Neural progenitor cell (in vitro differentiated cells): Measurements from ENCODE around the gene HOXD1. TPM values are rescaled to one million over a fixed set of nuclear protein-coding genes. Genes with fewer than 3 reads are reported as not detected.

Source experiments
- DNase-seq: peaks from one replicate; pipeline ENCODE4 v3.0.0-alpha.2; 2016; ENCODE audit warnings: low spot score
- H2AFZ ChIP-seq: fragments of 200-600 bp; sonication (generic); replicated peaks from 2 replicates; pipeline ENCODE4 v1.6.1; 2016; ENCODE audit warnings: antibody characterized with exemption
- H3F3A ChIP-seq: fragments of 200-600 bp; sonication (generic); 2 replicates; pipeline ENCODE4 v1.6.1; 2016; ENCODE audit warnings: antibody characterized with exemption, low read depth
- H3K27ac ChIP-seq: fragments of 200-600 bp; sonication (generic); 2 replicates; pipeline ENCODE4 v1.5.1; 2016; ENCODE audit warnings: mild to moderate bottlenecking
- H3K27me3 ChIP-seq: fragments of 200-600 bp; sonication (generic); 2 replicates; pipeline ENCODE4 v1.6.1; 2016; ENCODE audit warnings: mild to moderate bottlenecking, moderate library complexity
- H3K36me3 ChIP-seq: fragments of 200-600 bp; sonication (generic); 2 replicates; pipeline ENCODE4 v1.5.1; 2016
- H3K4me1 ChIP-seq: fragments of 200-600 bp; sonication (generic); 2 replicates; pipeline ENCODE4 v1.6.1; 2016; ENCODE audit warnings: mixed run types
- H3K4me2 ChIP-seq: fragments of 200-600 bp; sonication (generic); 2 replicates; pipeline ENCODE4 v1.6.1; 2016
- H3K4me3 ChIP-seq: fragments of 200-600 bp; sonication (generic); 2 replicates; pipeline ENCODE4 v1.5.1; 2016
- H3K79me2 ChIP-seq: fragments of 200-600 bp; sonication (generic); 2 replicates; pipeline ENCODE4 v1.6.1; 2016; ENCODE audit warnings: low read depth
- H3K9ac ChIP-seq: fragments of 200-600 bp; sonication (generic); 2 replicates; pipeline ENCODE4 v1.6.1; 2016
- H3K9me3 ChIP-seq: fragments of 200-600 bp; sonication (generic); 2 replicates; pipeline ENCODE4 v1.5.1; 2016; ENCODE audit warnings: low read depth
- H4K20me1 ChIP-seq: fragments of 200-600 bp; sonication (generic); 2 replicates; pipeline ENCODE4 v1.6.1; 2016; ENCODE audit warnings: low read depth
- H3K27ac Mint-ChIP-seq: 3 replicates; pipeline ENCODE4 v1.8.0; 2021; ENCODE audit warnings: mixed read lengths
- H3K27me3 Mint-ChIP-seq: 2 replicates; pipeline ENCODE4 v1.8.0; 2022; ENCODE audit warnings: low read depth, mild to moderate bottlenecking, inconsistent platforms, moderate library complexity, mixed read lengths; ENCODE audit not compliant: insufficient read depth
- H3K36me3 Mint-ChIP-seq: 3 replicates; pipeline ENCODE4 v1.8.0; 2021; ENCODE audit warnings: mixed read lengths
- H3K4me1 Mint-ChIP-seq: 3 replicates; pipeline ENCODE4 v1.8.0; 2021; ENCODE audit warnings: mixed read lengths
- H3K4me3 Mint-ChIP-seq: 3 replicates; pipeline ENCODE4 v1.8.0; 2021; ENCODE audit warnings: mild to moderate bottlenecking, moderate library complexity, mixed read lengths
- H3K9me3 Mint-ChIP-seq: 3 replicates; pipeline ENCODE4 v1.8.0; 2020; ENCODE audit warnings: mixed read lengths
- EZH2 ChIP-seq: fragments of 200-600 bp; sonication (generic); IDR thresholded peaks from 2 replicates; pipeline ENCODE4 v1.6.1; 2017; ENCODE audit warnings: antibody characterized with exemption, mild to moderate bottlenecking, moderate library complexity
- EZH2phosphoT487 ChIP-seq: fragments of 200-600 bp; sonication (generic); IDR thresholded peaks from 2 replicates; pipeline ENCODE4 v1.6.1; 2017; ENCODE audit warnings: antibody characterized with exemption
- total RNA-seq: library from RNA; depleted of rRNA; stranded (reverse); fragments of >200 nt; gene quantifications from 2 replicates; pipeline ENCODE4 v1.2.3, GENCODE V29; 2015; ENCODE audit warnings: low replicate concordance
- TF ChIP-seq, protein P1 (sequence below): fragments of 200-600 bp; sonication (generic); IDR thresholded peaks from 2 replicates; pipeline ENCODE4 v1.5.1; 2017; ENCODE audit warnings: antibody characterized with exemption, mild to moderate bottlenecking

Gene HOXD1
- total RNA-seq, 1 donor from 2014 or later: not detected

GRCh38 chr2:176171351-176172006, 17.0 kb upstream of the HOXD1 start:
- Histone ChIP-seq H3K9me3 (no peaks in the 10 kb centered on the region), H3K79me2 (no peaks in the 10 kb centered on the region), H4K20me1 (peaks cover 87% of the 10 kb centered on the region), H3K9ac (no peak overlapping the region), H3K36me3 (no peaks in the 10 kb centered on the region), H3K27ac (no peak overlapping the region), H2AFZ (no peak overlapping the region), H3K4me2 (peak overlapping the region; percentile 1), H3K4me1 (peaks cover 12% of the 10 kb centered on the region), H3F3A (peaks cover 15% of the 10 kb centered on the region), H3K4me3 (no peak overlapping the region), H3K27me3 (peaks cover 100% of the 10 kb centered on the region)
- Mint-ChIP-seq H3K27ac (no peak overlapping the region), H3K27me3 (peaks cover 86% of the 10 kb centered on the region), H3K4me3 (no peak overlapping the region), H3K4me1 (peaks cover 25% of the 10 kb centered on the region), H3K9me3 (peaks cover 14% of the 10 kb centered on the region), H3K36me3 (no peaks in the 10 kb centered on the region)
- TF ChIP-seq, protein P1, sequence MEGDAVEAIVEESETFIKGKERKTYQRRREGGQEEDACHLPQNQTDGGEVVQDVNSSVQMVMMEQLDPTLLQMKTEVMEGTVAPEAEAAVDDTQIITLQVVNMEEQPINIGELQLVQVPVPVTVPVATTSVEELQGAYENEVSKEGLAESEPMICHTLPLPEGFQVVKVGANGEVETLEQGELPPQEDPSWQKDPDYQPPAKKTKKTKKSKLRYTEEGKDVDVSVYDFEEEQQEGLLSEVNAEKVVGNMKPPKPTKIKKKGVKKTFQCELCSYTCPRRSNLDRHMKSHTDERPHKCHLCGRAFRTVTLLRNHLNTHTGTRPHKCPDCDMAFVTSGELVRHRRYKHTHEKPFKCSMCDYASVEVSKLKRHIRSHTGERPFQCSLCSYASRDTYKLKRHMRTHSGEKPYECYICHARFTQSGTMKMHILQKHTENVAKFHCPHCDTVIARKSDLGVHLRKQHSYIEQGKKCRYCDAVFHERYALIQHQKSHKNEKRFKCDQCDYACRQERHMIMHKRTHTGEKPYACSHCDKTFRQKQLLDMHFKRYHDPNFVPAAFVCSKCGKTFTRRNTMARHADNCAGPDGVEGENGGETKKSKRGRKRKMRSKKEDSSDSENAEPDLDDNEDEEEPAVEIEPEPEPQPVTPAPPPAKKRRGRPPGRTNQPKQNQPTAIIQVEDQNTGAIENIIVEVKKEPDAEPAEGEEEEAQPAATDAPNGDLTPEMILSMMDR: peak; percentile 11
- no peak for TF ChIP-seq EZH2
- DNase-seq: peak; percentile 67

- Histone ChIP-seq H3K36me3 (no peaks in the 10 kb centered on the region), H3K4me1 (peaks cover 12% of the 10 kb centered on the region), H3F3A (peaks cover 15% of the 10 kb centered on the region), H3K4me2 (peak overlapping the region; percentile 1), H3K27ac (no peak overlapping the region), H3K9me3 (no peaks in the 10 kb centered on the region), H3K79me2 (no peaks in the 10 kb centered on the region), H4K20me1 (peaks cover 86% of the 10 kb centered on the region), H2AFZ (no peak overlapping the region), H3K9ac (no peak overlapping the region), H3K4me3 (no peak overlapping the region), H3K27me3 (peaks cover 100% of the 10 kb centered on the region)
- peaks cover 86% of the 10 kb centered on the region for H3K27me3 Mint-ChIP-seq
- no peak overlapping the region for H3K4me3 Mint-ChIP-seq
- peaks cover 25% of the 10 kb centered on the region for H3K4me1 Mint-ChIP-seq
- no peak overlapping the region for H3K27ac Mint-ChIP-seq
- peak; percentile 21 for DNase-seq
- TF ChIP-seq EZH2phosphoT487 (peak; percentile 97), EZH2 (peak; percentile 99)
- TF ChIP-seq, protein P1: no peak
- H3K36me3 Mint-ChIP-seq: peaks cover 2% of the 10 kb centered on the region
- H3K9me3 Mint-ChIP-seq: peaks cover 12% of the 10 kb centered on the region
Observed at GRCh38 chr2:176172007-176172894, 16.2 kb upstream of the HOXD1 start.

DNA sequence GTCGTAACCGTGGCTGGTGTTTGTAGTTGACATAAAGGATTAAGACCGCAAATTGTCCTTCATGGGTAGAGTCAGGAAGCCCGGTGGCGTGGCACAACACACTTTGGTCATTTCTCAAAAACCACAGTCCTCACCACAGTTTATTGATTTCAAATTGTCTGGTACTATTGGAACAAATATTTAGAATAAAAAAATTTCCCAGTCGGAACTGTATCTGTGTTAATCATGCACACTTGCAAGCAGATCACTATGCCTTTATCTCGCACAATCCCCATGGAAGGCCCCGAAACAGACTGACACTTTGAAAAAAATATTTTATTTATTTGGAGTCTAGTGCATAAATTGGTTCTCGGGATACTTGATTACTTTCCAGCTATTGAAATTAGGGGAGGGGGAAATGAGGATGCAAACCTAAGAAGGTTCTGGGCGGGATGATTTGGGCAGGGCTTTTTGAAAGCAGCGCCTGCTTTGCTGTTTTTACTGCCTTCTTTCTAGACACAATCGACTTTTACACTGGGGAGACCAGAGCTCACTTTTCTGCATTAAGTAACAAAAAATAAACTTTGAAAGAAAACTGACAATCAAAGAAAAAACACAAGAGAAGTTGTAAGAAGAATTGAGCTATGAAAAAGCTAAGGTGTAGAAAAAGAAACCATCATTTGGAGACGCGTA, 15.4 kb upstream of the HOXD1 start:
- Mint-ChIP-seq H3K4me1 (peaks cover 25% of the 10 kb centered on the region), H3K36me3 (peaks cover 2% of the 10 kb centered on the region), H3K27ac (no peak overlapping the region), H3K9me3 (peaks cover 12% of the 10 kb centered on the region), H3K4me3 (no peak overlapping the region), H3K27me3 (peaks cover 84% of the 10 kb centered on the region)
- DNase-seq: no peak
- Histone ChIP-seq H2AFZ (no peak overlapping the region), H3F3A (peaks cover 15% of the 10 kb centered on the region), H3K9me3 (no peaks in the 10 kb centered on the region), H3K36me3 (no peaks in the 10 kb centered on the region), H3K79me2 (no peaks in the 10 kb centered on the region), H3K27me3 (peaks cover 100% of the 10 kb centered on the region), H3K4me1 (peaks cover 12% of the 10 kb centered on the region), H3K27ac (no peak overlapping the region), H3K4me2 (no peak overlapping the region), H3K4me3 (no peak overlapping the region), H4K20me1 (peaks cover 86% of the 10 kb centered on the region), H3K9ac (no peak overlapping the region)
- no peak for TF ChIP-seq EZH2phosphoT487
